Trophoblast cell (in vitro differentiated cells and primary cell): ENCODE measurements around the gene PCSK6.

Experiments
- DNase-seq, 2 donors: peaks; one replicate each; pipeline ENCODE4 v3.0.0-alpha.2; 2016
- H2AFZ ChIP-seq: 2 replicates; pipeline ENCODE4 v1.6.1; 2013; ENCODE audit warnings: low read length, moderate library complexity, mild to moderate bottlenecking; ENCODE audit not compliant: insufficient read depth, poor library complexity
- H2AK5ac ChIP-seq: 2 replicates; pipeline ENCODE4 v1.6.1; 2013; ENCODE audit warnings: mild to moderate bottlenecking, low read length
- H2BK120ac ChIP-seq: 2 replicates; pipeline ENCODE4 v1.6.1; 2013; ENCODE audit warnings: low read length, mild to moderate bottlenecking, moderate library complexity; ENCODE audit not compliant: insufficient read depth, poor library complexity
- H2BK12ac ChIP-seq: 2 replicates; pipeline ENCODE4 v1.6.1; 2013; ENCODE audit warnings: mild to moderate bottlenecking, low read length, moderate library complexity
- H2BK5ac ChIP-seq: 2 replicates; pipeline ENCODE4 v1.6.1; 2013; ENCODE audit warnings: low read length, low read depth, moderate library complexity, mild to moderate bottlenecking; ENCODE audit not compliant: poor library complexity
- H3K14ac ChIP-seq: 2 replicates; pipeline ENCODE4 v1.6.1; 2013; ENCODE audit warnings: mild to moderate bottlenecking, low read length
- H3K18ac ChIP-seq: 2 replicates; pipeline ENCODE4 v1.6.1; 2013; ENCODE audit warnings: mild to moderate bottlenecking, low read length
- H3K23ac ChIP-seq: 2 replicates; pipeline ENCODE4 v1.6.1; 2013; ENCODE audit warnings: low read length
- H3K27ac ChIP-seq: 2 replicates; pipeline ENCODE4 v1.5.1; 2013; ENCODE audit warnings: low read depth, mild to moderate bottlenecking, inconsistent platforms, low read length, moderate library complexity
- H3K27me3 ChIP-seq: 2 replicates; pipeline ENCODE4 v1.6.1; 2013; ENCODE audit warnings: inconsistent platforms, mild to moderate bottlenecking, low read length, moderate library complexity; ENCODE audit not compliant: insufficient read depth
- H3K36me3 ChIP-seq, 2 experiments: 1 replicate in 1 of 2; 2 replicates in 1 of 2; pipeline ENCODE4 v1.6.1; 2013; ENCODE audit warnings: low read length in 2 of 2, mild to moderate bottlenecking in 2 of 2, moderate library complexity in 1 of 2; ENCODE audit not compliant: insufficient read depth in 2 of 2, control insufficient read depth in 1 of 2
- H3K4ac ChIP-seq: 2 replicates; pipeline ENCODE4 v1.6.1; 2013; ENCODE audit warnings: low read depth, mild to moderate bottlenecking, low read length, moderate library complexity
- H3K4me1 ChIP-seq, 2 experiments: 1 replicate in 1 of 2; 2 replicates in 1 of 2; pipeline ENCODE4 v1.6.1; 2013; ENCODE audit warnings: low read length in 2 of 2, mild to moderate bottlenecking in 2 of 2, moderate library complexity in 1 of 2; ENCODE audit not compliant: insufficient read depth in 2 of 2, control insufficient read depth in 1 of 2
- H3K4me2 ChIP-seq: 2 replicates; pipeline ENCODE4 v1.6.1; 2013; ENCODE audit warnings: inconsistent platforms, mild to moderate bottlenecking, low read length, moderate library complexity
- H3K4me3 ChIP-seq: 2 replicates; pipeline ENCODE4 v1.5.1; 2013; ENCODE audit warnings: mild to moderate bottlenecking, low read depth, low read length, inconsistent platforms
- H3K79me1 ChIP-seq: one replicate; pipeline ENCODE4 v1.6.1; 2013; ENCODE audit warnings: low read length
- H3K79me2 ChIP-seq: 2 replicates; pipeline ENCODE4 v1.6.1; 2013; ENCODE audit warnings: low read length, mild to moderate bottlenecking; ENCODE audit not compliant: control insufficient read depth, insufficient read depth, poor library complexity
- H3K9ac ChIP-seq: 2 replicates; pipeline ENCODE4 v1.6.1; 2013; ENCODE audit warnings: mild to moderate bottlenecking, low read length
- H3K9me3 ChIP-seq: 2 replicates; pipeline ENCODE4 v1.6.1; 2013; ENCODE audit warnings: low read depth, mild to moderate bottlenecking, control low read depth, inconsistent platforms, low read length; ENCODE audit not compliant: insufficient read depth
- H4K12ac ChIP-seq: 2 replicates; pipeline ENCODE4 v1.6.1; 2013; ENCODE audit warnings: low read depth, mild to moderate bottlenecking, low read length, moderate library complexity
- H4K8ac ChIP-seq: 2 replicates; pipeline ENCODE4 v1.6.1; 2013; ENCODE audit warnings: low read depth, mild to moderate bottlenecking, low read length, moderate library complexity
- H4K91ac ChIP-seq: one replicate; pipeline ENCODE4 v1.6.1; 2013; ENCODE audit warnings: low read depth, mild to moderate bottlenecking, low read length, moderate library complexity
- WGBS: extraction: QIAGEN DNeasy Blood & Tissue Kit; methylation state at CpG from one replicate; pipeline ENCODE4 v1.1.7; 2013; ENCODE audit warnings: missing lambda C conversion rate; ENCODE audit not compliant: insufficient read length, insufficient coverage; ENCODE audit errors: extremely low coverage; 5-methylcytosine and 5-hydroxymethylcytosine counted together

Gene PCSK6

GRCh38 chr15:101371081-101371480 lies 118.4 kb downstream of the PCSK6 start:
- H2BK5ac ChIP-seq, result no peak overlapping the region
- H3K9me3 ChIP-seq, result no peaks in the 10 kb centered on the region
- no peaks in the 10 kb centered on the region for H3K4me1 ChIP-seq
- H2BK12ac ChIP-seq, result no peak overlapping the region
- no peak for DNase-seq
- no peak overlapping the region for H3K4me2 ChIP-seq
- H3K79me2 ChIP-seq, result no peaks in the 10 kb centered on the region
- no peak overlapping the region for H4K12ac ChIP-seq
- H4K8ac ChIP-seq, result no peak overlapping the region
- H4K91ac ChIP-seq, result no peak overlapping the region
- H3K18ac ChIP-seq, result no peak overlapping the region
- H3K4me3 ChIP-seq, result no peak overlapping the region
- H3K23ac ChIP-seq, result no peak overlapping the region
- H3K14ac ChIP-seq, result no peak overlapping the region
- no CpG with 5 or more reads among the region's 7 CpGs for WGBS
- H3K9ac ChIP-seq, result no peak overlapping the region
- no peaks in the 10 kb centered on the region for H3K36me3 ChIP-seq
- H3K27me3 ChIP-seq, result no peaks in the 10 kb centered on the region
- no peaks in the 10 kb centered on the region for H3K79me1 ChIP-seq
- H2BK120ac ChIP-seq, result no peak overlapping the region
- no peak overlapping the region for H3K4ac ChIP-seq
- H2AFZ ChIP-seq, result no peak overlapping the region
- no peak overlapping the region for H3K27ac ChIP-seq
- H2AK5ac ChIP-seq, result no peak overlapping the region

GRCh38 chr15:101370330-101371024 lies 119.0 kb downstream of the PCSK6 start:
- H3K4me3 ChIP-seq, result no peak overlapping the region
- H3K4me2 ChIP-seq, result no peak overlapping the region
- no peak for DNase-seq
- no peak overlapping the region for H3K14ac ChIP-seq
- no peak overlapping the region for H3K9ac ChIP-seq
- no peak overlapping the region for H4K12ac ChIP-seq
- no peaks in the 10 kb centered on the region for H3K27me3 ChIP-seq
- no peak overlapping the region for H2BK120ac ChIP-seq
- H3K9me3 ChIP-seq, result no peaks in the 10 kb centered on the region
- H3K4ac ChIP-seq, result no peak overlapping the region
- H4K8ac ChIP-seq, result no peak overlapping the region
- no peaks in the 10 kb centered on the region for H3K4me1 ChIP-seq
- H4K91ac ChIP-seq, result no peak overlapping the region
- no peak overlapping the region for H3K18ac ChIP-seq
- no peaks in the 10 kb centered on the region for H3K79me2 ChIP-seq
- H2BK5ac ChIP-seq, result no peak overlapping the region
- WGBS, result no CpG with 5 or more reads among the region's 26 CpGs
- no peaks in the 10 kb centered on the region for H3K36me3 ChIP-seq
- H2AK5ac ChIP-seq, result no peak overlapping the region
- H2AFZ ChIP-seq, result no peak overlapping the region
- no peak overlapping the region for H3K27ac ChIP-seq
- no peak overlapping the region for H3K23ac ChIP-seq
- H3K79me1 ChIP-seq, result no peaks in the 10 kb centered on the region
- H2BK12ac ChIP-seq, result no peak overlapping the region

- no peak overlapping the region for H2BK5ac ChIP-seq
- no peak overlapping the region for H2AK5ac ChIP-seq
- no peak overlapping the region for H3K23ac ChIP-seq
- H3K36me3 ChIP-seq, result no peaks in the 10 kb centered on the region
- no peak overlapping the region for H3K14ac ChIP-seq
- no peak overlapping the region for H3K4me2 ChIP-seq
- H4K12ac ChIP-seq, result no peak overlapping the region
- H2BK12ac ChIP-seq, result no peak overlapping the region
- H3K9ac ChIP-seq, result no peak overlapping the region
- H3K9me3 ChIP-seq, result no peaks in the 10 kb centered on the region
- no peaks in the 10 kb centered on the region for H3K27me3 ChIP-seq
- H2AFZ ChIP-seq, result no peak overlapping the region
- DNase-seq, result no peak
- H3K18ac ChIP-seq, result no peak overlapping the region
- H3K79me1 ChIP-seq, result no peaks in the 10 kb centered on the region
- no peak overlapping the region for H3K4me3 ChIP-seq
- no peaks in the 10 kb centered on the region for H3K79me2 ChIP-seq
- WGBS, result no CpG with 5 or more reads among the region's 8 CpGs
- no peak overlapping the region for H3K4ac ChIP-seq
- no peaks in the 10 kb centered on the region for H3K4me1 ChIP-seq
- no peak overlapping the region for H2BK120ac ChIP-seq
- H3K27ac ChIP-seq, result no peak overlapping the region
- H4K91ac ChIP-seq, result no peak overlapping the region
- H4K8ac ChIP-seq, result no peak overlapping the region
Measured at GRCh38 chr15:101369676-101370075, 119.8 kb downstream of the PCSK6 start.

GRCh38 chr15:101368861-101369642 lies 120.5 kb downstream of the PCSK6 start:
- Histone ChIP-seq H3K18ac (no peak overlapping the region), H2BK12ac (no peak overlapping the region), H2BK5ac (no peak overlapping the region), H3K27ac (no peak overlapping the region), H3K27me3 (no peaks in the 10 kb centered on the region), H3K14ac (no peak overlapping the region), H3K23ac (no peak overlapping the region), H3K36me3 (no peaks in the 10 kb centered on the region), H3K4me3 (no peak overlapping the region), H3K4ac (no peak overlapping the region), H4K12ac (no peak overlapping the region), H3K79me1 (no peaks in the 10 kb centered on the region), H3K79me2 (no peaks in the 10 kb centered on the region), H3K9ac (no peak overlapping the region), H2BK120ac (no peak overlapping the region), H2AK5ac (no peak overlapping the region), H3K9me3 (no peaks in the 10 kb centered on the region), H4K8ac (no peak overlapping the region), H2AFZ (no peak overlapping the region), H4K91ac (no peak overlapping the region), H3K4me1 (no peaks in the 10 kb centered on the region), H3K4me2 (no peak overlapping the region)
- WGBS, result no CpG with 5 or more reads among the region's 15 CpGs
- no peak for DNase-seq
